ENCODE results near the gene TSC22D1. TPM values are rescaled to one million over a fixed set of nuclear protein-coding genes. Genes with fewer than 3 reads are reported as not detected.

Gene TSC22D1
- total RNA-seq, 4 donors from 2014 or later, result 119 to 325 (median 193) TPM

GRCh38 chr13:44471686-44472085, 104.4 kb downstream of the TSC22D1 start:
- Histone ChIP-seq H3K4me3 (no peak overlapping the region), H3K4me1 (peaks cover 45 to 65% of the 10 kb centered on the region in 2 donors), H3K27me3 (no peaks in the 10 kb centered on the region), H3K9me3 (no peaks in the 10 kb centered on the region), H3K27ac (no peak overlapping the region), H3K36me3 (no peaks in the 10 kb centered on the region)
- in situ Hi-C loops (cut with MboI; ENCODE audit: low sequenced_read_pairs in 4 of 4) (no loop called here), intact Hi-C loops (cut with DNase I; ENCODE audit: low total_unique reads) (no loop called here)
- peak in 1 of 2 donors; percentile 34 for ATAC-seq
- TF ChIP-seq CTCF (IDR thresholded peaks at IDR 0.05 in 4 of 5, conservative IDR thresholded peaks at IDR 0.05 in 1 of 5) (no peak), POLR2A (IDR thresholded peaks at IDR 0.05) (no peak)
- DNase-seq, result no peak

- peaks cover 48 to 72% of the 10 kb centered on the region in 2 donors for H3K4me1 ChIP-seq
- H3K4me3 ChIP-seq, result no peak overlapping the region
- no peaks in the 10 kb centered on the region for H3K9me3 ChIP-seq
- no peaks in the 10 kb centered on the region for H3K27me3 ChIP-seq
- intact Hi-C loops (cut with DNase I; ENCODE audit: low total_unique reads), result loop anchor here (1.0 kb wide), 1 partner anchor 566 kb away; no protein-coding TSS in a partner anchor
- ATAC-seq, result no peak
- in situ Hi-C loops (cut with MboI; ENCODE audit: low sequenced_read_pairs in 4 of 4), result no loop called here
- no peaks in the 10 kb centered on the region for H3K36me3 ChIP-seq
- TF ChIP-seq POLR2A (IDR thresholded peaks at IDR 0.05) (no peak), CTCF (IDR thresholded peaks at IDR 0.05 in 4 of 5, conservative IDR thresholded peaks at IDR 0.05 in 1 of 5) (peak; percentile 43 to 63 (median 55))
- DNase-seq, result no peak
- no peak overlapping the region for H3K27ac ChIP-seq
These were observed 105.2 kb downstream of the TSC22D1 start for GRCh38 chr13:44470638-44471562.

GRCh38 chr13:44468874-44469273, 107.3 kb downstream of the TSC22D1 start:
- intact Hi-C loops (cut with DNase I; ENCODE audit: low total_unique reads) (no loop called here), in situ Hi-C loops (cut with MboI; ENCODE audit: low sequenced_read_pairs in 4 of 4) (loop anchor here in 2 of 4 donors (10.0 kb wide), 1 partner anchor 564 kb away; no protein-coding TSS in a partner anchor)
- ATAC-seq (no peak), DNase-seq (no peak)
- no peaks in the 10 kb centered on the region for H3K9me3 ChIP-seq
- peaks cover 55 to 72% of the 10 kb centered on the region in 2 donors for H3K4me1 ChIP-seq
- H3K27me3 ChIP-seq, result no peaks in the 10 kb centered on the region
- H3K27ac ChIP-seq, result no peak overlapping the region
- no peaks in the 10 kb centered on the region for H3K36me3 ChIP-seq
- no peak overlapping the region for H3K4me3 ChIP-seq
- no peak for TF ChIP-seq CTCF (IDR thresholded peaks at IDR 0.05 in 4 of 5, conservative IDR thresholded peaks at IDR 0.05 in 1 of 5)
- TF ChIP-seq POLR2A (IDR thresholded peaks at IDR 0.05), result no peak

- no peaks in the 10 kb centered on the region for H3K36me3 ChIP-seq
- in situ Hi-C loops (cut with MboI; ENCODE audit: low sequenced_read_pairs in 4 of 4), result loop anchor here in 2 of 4 donors (10.0 kb wide), 1 partner anchor 561 kb away; no protein-coding TSS in a partner anchor
- H3K27ac ChIP-seq, result peak overlapping the region; percentile 3 to 43 (median 36)
- peaks cover 55 to 82% of the 10 kb centered on the region in 2 donors for H3K4me1 ChIP-seq
- H3K27me3 ChIP-seq, result no peaks in the 10 kb centered on the region
- TF ChIP-seq POLR2A (IDR thresholded peaks at IDR 0.05) (no peak), CTCF (IDR thresholded peaks at IDR 0.05 in 4 of 5, conservative IDR thresholded peaks at IDR 0.05 in 1 of 5) (no peak)
- H3K9me3 ChIP-seq, result no peaks in the 10 kb centered on the region
- DNase-seq, result no peak
- no peak overlapping the region for H3K4me3 ChIP-seq
- intact Hi-C loops (cut with DNase I; ENCODE audit: low total_unique reads), result no loop called here
- ATAC-seq, result peak; percentile 65 to 68
These were observed 110.8 kb downstream of the TSC22D1 start for GRCh38 chr13:44465318-44465717.

Measured in gastrocnemius medialis (tissue), 4 donors.